ENCODE measurements around the gene FAM229B.

- no peak for TF ChIP-seq CTCF (IDR thresholded peaks at IDR 0.05)
- TF ChIP-seq EZH2phosphoT487 (IDR thresholded peaks at IDR 0.05), result no peak
Measured at GRCh38 chr6:112038268-112038667, 49.1 kb upstream of the FAM229B start.

All from neural progenitor cell (in vitro differentiated cells).